Measurements from ENCODE around the gene NPB.

DNA sequence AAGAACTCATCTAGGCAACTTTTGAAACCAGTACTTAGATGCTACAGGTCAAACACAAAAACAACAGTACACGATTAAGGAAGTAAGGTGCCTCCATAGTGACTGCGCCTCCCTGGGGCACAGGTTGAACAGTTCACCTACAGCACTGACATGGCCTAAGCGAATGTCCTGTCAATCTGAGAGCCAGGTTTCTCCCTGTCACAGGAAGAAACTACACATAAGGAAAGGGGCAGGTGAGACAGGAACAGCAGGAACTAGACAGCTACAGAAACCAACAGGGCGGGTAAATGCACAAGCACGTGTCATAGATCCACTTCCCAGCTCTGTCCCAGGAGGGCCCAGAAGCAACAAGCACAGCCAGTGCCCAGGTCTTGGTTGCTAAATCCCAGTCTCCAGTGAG, 22.9 kb upstream of the NPB start:
- TF ChIP-seq, protein P1, sequence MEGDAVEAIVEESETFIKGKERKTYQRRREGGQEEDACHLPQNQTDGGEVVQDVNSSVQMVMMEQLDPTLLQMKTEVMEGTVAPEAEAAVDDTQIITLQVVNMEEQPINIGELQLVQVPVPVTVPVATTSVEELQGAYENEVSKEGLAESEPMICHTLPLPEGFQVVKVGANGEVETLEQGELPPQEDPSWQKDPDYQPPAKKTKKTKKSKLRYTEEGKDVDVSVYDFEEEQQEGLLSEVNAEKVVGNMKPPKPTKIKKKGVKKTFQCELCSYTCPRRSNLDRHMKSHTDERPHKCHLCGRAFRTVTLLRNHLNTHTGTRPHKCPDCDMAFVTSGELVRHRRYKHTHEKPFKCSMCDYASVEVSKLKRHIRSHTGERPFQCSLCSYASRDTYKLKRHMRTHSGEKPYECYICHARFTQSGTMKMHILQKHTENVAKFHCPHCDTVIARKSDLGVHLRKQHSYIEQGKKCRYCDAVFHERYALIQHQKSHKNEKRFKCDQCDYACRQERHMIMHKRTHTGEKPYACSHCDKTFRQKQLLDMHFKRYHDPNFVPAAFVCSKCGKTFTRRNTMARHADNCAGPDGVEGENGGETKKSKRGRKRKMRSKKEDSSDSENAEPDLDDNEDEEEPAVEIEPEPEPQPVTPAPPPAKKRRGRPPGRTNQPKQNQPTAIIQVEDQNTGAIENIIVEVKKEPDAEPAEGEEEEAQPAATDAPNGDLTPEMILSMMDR (IDR thresholded peaks at IDR 0.05), result no peak
- TF ChIP-seq POLR2A (IDR thresholded peaks at IDR 0.05), result no peak

All from heart left ventricle (tissue), 13 donors.